DOHH2 (cell line): ENCODE data around the gene MAST2.

Source experiments
- H3F3A ChIP-seq: fragments of 200-600 bp; sonication (generic), shearing (Covaris generic); 2 replicates; pipeline ENCODE4 v1.6.0; 2016; ENCODE audit warnings: antibody characterized with exemption, mild to moderate bottlenecking; ENCODE audit not compliant: control insufficient read depth, insufficient read depth
- H3K27ac ChIP-seq: fragments of 200-600 bp; sonication (generic); 2 replicates; pipeline ENCODE4 v1.5.1; 2014; ENCODE audit warnings: low read depth, mild to moderate bottlenecking, low read length, moderate library complexity
- H3K27me3 ChIP-seq: fragments of 200-600 bp; sonication (generic); 2 replicates; pipeline ENCODE4 v1.6.1; 2014; ENCODE audit warnings: mild to moderate bottlenecking, low read length, mixed read lengths; ENCODE audit not compliant: control insufficient read depth
- H3K36me3 ChIP-seq: fragments of 200-600 bp; sonication (generic); 2 replicates; pipeline ENCODE4 v1.6.1; 2014; ENCODE audit warnings: mild to moderate bottlenecking, low read length, moderate library complexity, mixed read lengths; ENCODE audit not compliant: control insufficient read depth
- H3K4me1 ChIP-seq: fragments of 200-600 bp; sonication (generic); 2 replicates; pipeline ENCODE4 v1.6.1; 2014; ENCODE audit warnings: mild to moderate bottlenecking, low read length, mixed read lengths; ENCODE audit not compliant: control insufficient read depth
- H3K4me2 ChIP-seq: fragments of 200-600 bp; sonication (generic); 2 replicates; pipeline ENCODE4 v1.6.0; 2014; ENCODE audit warnings: mild to moderate bottlenecking, low read length, moderate library complexity
- H3K4me3 ChIP-seq: fragments of 200-600 bp; sonication (generic); 2 replicates; pipeline ENCODE4 v1.5.1; 2014; ENCODE audit warnings: mild to moderate bottlenecking, low read length, mixed read lengths
- H3K79me2 ChIP-seq: fragments of 200-600 bp; sonication (generic); 2 replicates; pipeline ENCODE4 v1.6.1; 2014; ENCODE audit warnings: mild to moderate bottlenecking, low read length, mixed read lengths; ENCODE audit not compliant: control insufficient read depth
- H3K9me2 ChIP-seq: fragments of 200-600 bp; sonication (generic); replicated peaks from 2 replicates; pipeline ENCODE4 v1.6.1; 2014; ENCODE audit warnings: mild to moderate bottlenecking, low read length, mixed read lengths; ENCODE audit not compliant: control insufficient read depth
- H3K9me3 ChIP-seq: fragments of 200-600 bp; sonication (generic); 2 replicates; pipeline ENCODE4 v1.6.1; 2014; ENCODE audit warnings: antibody characterized with exemption, low read length, mixed read lengths; ENCODE audit not compliant: control insufficient read depth, insufficient read depth
- H4K20me1 ChIP-seq: fragments of 200-600 bp; sonication (generic); 2 replicates; pipeline ENCODE4 v1.6.0; 2014; ENCODE audit warnings: low read depth, mild to moderate bottlenecking, antibody characterized with exemption, low read length, moderate library complexity; ENCODE audit not compliant: control insufficient read depth, insufficient read depth
- CTCF ChIP-seq: fragments of 200-600 bp; sonication (generic); IDR thresholded peaks from one replicate; pipeline ENCODE4 v1.5.1; 2014; ENCODE audit warnings: antibody characterized with exemption, mild to moderate bottlenecking, low read depth, low read length; ENCODE audit not compliant: poor library complexity, severe bottlenecking
- EZH2phosphoT487 ChIP-seq: fragments of 200-600 bp; sonication (generic); IDR thresholded peaks from 2 replicates; pipeline ENCODE4 v1.6.1; 2017; ENCODE audit warnings: borderline replicate concordance, mild to moderate bottlenecking, antibody characterized with exemption, low read length, moderate library complexity, mixed read lengths

The MAST2 gene

GRCh38 chr1:45979778-45980176 is 176.4 kb downstream of the MAST2 start:
- Histone ChIP-seq H3K79me2 (peaks cover 4% of the 10 kb centered on the region), H3F3A (no peaks in the 10 kb centered on the region), H3K4me3 (no peak overlapping the region), H3K27ac (no peak overlapping the region), H3K27me3 (no peaks in the 10 kb centered on the region), H4K20me1 (no peaks in the 10 kb centered on the region), H3K4me2 (no peak overlapping the region), H3K9me3 (no peaks in the 10 kb centered on the region), H3K9me2 (no peaks in the 10 kb centered on the region), H3K4me1 (peaks cover 10% of the 10 kb centered on the region), H3K36me3 (peaks cover 4% of the 10 kb centered on the region)
- no peak for TF ChIP-seq CTCF
- no peak for TF ChIP-seq EZH2phosphoT487

DNA sequence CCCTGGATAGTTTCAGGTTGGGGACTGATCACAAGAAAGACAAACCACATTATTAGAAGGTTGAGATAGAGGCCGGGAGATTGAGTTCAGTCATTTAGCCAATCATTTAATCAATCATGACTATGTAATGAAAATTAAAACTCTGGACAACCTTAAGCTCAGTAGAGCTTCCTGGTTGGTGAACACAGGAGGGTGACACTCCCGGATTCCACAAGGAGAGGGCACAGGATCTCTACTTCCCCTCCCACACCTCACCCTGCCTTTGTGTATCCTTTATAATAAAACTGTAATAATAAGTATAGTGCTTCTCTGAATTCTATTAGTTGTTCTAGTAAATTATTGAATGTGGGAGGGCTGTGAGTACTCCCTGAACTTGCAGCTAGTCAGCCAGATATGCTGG is 178.9 kb downstream of the MAST2 start:
- Histone ChIP-seq H3F3A (no peaks in the 10 kb centered on the region), H4K20me1 (no peaks in the 10 kb centered on the region), H3K27me3 (no peaks in the 10 kb centered on the region), H3K9me2 (no peaks in the 10 kb centered on the region), H3K79me2 (peaks cover 3% of the 10 kb centered on the region), H3K36me3 (peaks cover 11% of the 10 kb centered on the region), H3K9me3 (no peaks in the 10 kb centered on the region), H3K4me3 (no peak overlapping the region), H3K27ac (no peak overlapping the region), H3K4me1 (no peaks in the 10 kb centered on the region), H3K4me2 (no peak overlapping the region)
- no peak for TF ChIP-seq CTCF
- TF ChIP-seq EZH2phosphoT487: no peak

DNA sequence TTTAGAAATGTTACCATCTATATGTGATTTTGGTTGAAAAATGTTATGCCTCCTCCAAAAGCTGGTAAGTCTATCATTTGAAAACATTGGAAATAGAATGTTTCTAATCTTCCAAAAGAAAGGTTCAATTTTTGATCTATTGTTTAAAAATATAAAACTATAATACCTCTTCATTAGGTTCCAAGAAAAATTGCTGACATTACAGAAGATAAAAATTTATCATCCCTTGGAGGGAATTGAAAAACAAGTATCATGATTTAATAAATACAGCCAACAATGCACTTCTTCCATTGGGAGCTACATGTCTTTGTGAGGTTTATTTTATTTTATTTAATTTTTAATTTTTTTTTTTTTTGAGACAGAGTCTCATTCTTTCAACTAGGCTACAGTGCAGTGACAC is 180.6 kb downstream of the MAST2 start:
- H3K27me3 ChIP-seq: no peaks in the 10 kb centered on the region
- no peaks in the 10 kb centered on the region for H3F3A ChIP-seq
- no peaks in the 10 kb centered on the region for H3K9me2 ChIP-seq
- no peaks in the 10 kb centered on the region for H3K9me3 ChIP-seq
- H3K79me2 ChIP-seq: peaks cover 14% of the 10 kb centered on the region
- TF ChIP-seq CTCF (no peak), EZH2phosphoT487 (no peak)
- H3K4me1 ChIP-seq: no peaks in the 10 kb centered on the region
- H3K4me2 ChIP-seq: no peak overlapping the region
- H3K27ac ChIP-seq: no peak overlapping the region
- no peaks in the 10 kb centered on the region for H4K20me1 ChIP-seq
- H3K4me3 ChIP-seq: no peak overlapping the region
- H3K36me3 ChIP-seq: peaks cover 11% of the 10 kb centered on the region

DNA sequence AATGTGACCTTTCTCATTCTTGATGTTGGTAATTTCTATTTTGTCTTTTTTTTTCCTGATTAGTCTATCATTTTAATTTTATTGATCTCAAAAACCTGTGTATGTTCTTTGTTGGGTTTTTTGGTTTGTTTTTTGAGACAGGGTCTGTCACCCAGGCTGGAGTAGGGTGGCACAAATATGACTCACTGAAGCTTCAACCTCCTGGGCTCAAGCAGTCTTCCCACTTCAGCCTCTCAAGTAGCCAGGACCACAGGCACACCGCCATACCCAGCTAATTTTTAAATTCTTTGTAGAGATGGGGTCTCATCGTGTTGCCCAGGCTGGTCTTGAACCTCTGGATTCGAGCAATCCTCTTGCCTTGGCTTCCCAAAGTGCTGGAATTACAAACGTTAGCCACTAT is 183.8 kb downstream of the MAST2 start:
- H3F3A ChIP-seq: no peaks in the 10 kb centered on the region
- H3K36me3 ChIP-seq: peaks cover 35% of the 10 kb centered on the region
- no peaks in the 10 kb centered on the region for H3K9me3 ChIP-seq
- no peak overlapping the region for H3K4me3 ChIP-seq
- H3K27ac ChIP-seq: no peak overlapping the region
- no peaks in the 10 kb centered on the region for H3K27me3 ChIP-seq
- no peaks in the 10 kb centered on the region for H3K9me2 ChIP-seq
- TF ChIP-seq CTCF (no peak), EZH2phosphoT487 (no peak)
- no peaks in the 10 kb centered on the region for H4K20me1 ChIP-seq
- H3K79me2 ChIP-seq: peaks cover 45% of the 10 kb centered on the region
- H3K4me1 ChIP-seq: no peaks in the 10 kb centered on the region
- no peak overlapping the region for H3K4me2 ChIP-seq
